ENCODE data around the gene MEDAG. TPM values are rescaled to one million over a fixed set of nuclear protein-coding genes. Genes with fewer than 3 reads are reported as not detected.

Gene MEDAG
- total and polyA plus RNA-seq, 2 donors (not counting 3 experiments of a cell fraction or from before 2014, with no cell fraction given), result 27.2 TPM

- Histone ChIP-seq H3K9me3 (replicated peaks; ENCODE audit: control insufficient read depth, insufficient read depth, low read length) (no peaks in the 10 kb centered on the region), H2AFZ (ENCODE audit: low read depth, low read length) (peak overlapping the region; percentile 80), H4K20me1 (replicated peaks; ENCODE audit: control insufficient read depth, extremely low read depth, insufficient read depth, low read length) (no peaks in the 10 kb centered on the region), H3K4me3 (replicated peaks in 1 of 3; ENCODE audit: insufficient read depth in 1 of 3, low read depth in 1 of 3, low read length in 3 of 3) (no peak overlapping the region), H3K36me3 (ENCODE audit: control insufficient read depth in 2 of 2, extremely low read depth in 1 of 2, insufficient read depth in 2 of 2, low read length in 2 of 2) (no peaks in the 10 kb centered on the region), H3K4me1 (ENCODE audit: control insufficient read depth, extremely low read depth, insufficient read depth, low read length) (peaks cover 45% of the 10 kb centered on the region), H3K9ac (replicated peaks; ENCODE audit: extremely low read depth, insufficient read depth, low read length) (peak overlapping the region; percentile 77), H3K27ac (ENCODE audit: insufficient read depth, low read depth, low read length) (peak overlapping the region; percentile 79), H3K4me2 (ENCODE audit: insufficient read depth, low read length) (no peak overlapping the region), H3K79me2 (ENCODE audit: control insufficient read depth, insufficient read depth, low read length) (no peaks in the 10 kb centered on the region), H3K27me3 (ENCODE audit: control insufficient read depth in 2 of 2, insufficient read depth in 2 of 2, low read length in 2 of 2) (no peaks in the 10 kb centered on the region), H3K9me1 (replicated peaks; ENCODE audit: control insufficient read depth, extremely low read depth, insufficient read depth, low read length) (no peaks in the 10 kb centered on the region)
- dilution Hi-C loops (cut with MboI; ENCODE audit: extremely low pct_ligation_motif_present, low sequenced_read_pairs) (no loop called here), intact Hi-C loops (cut with micrococcal nuclease) (loop anchor here (2.0 kb wide), 1 partner anchor 173 kb away; no protein-coding TSS in a partner anchor)
- TF ChIP-seq MAX (IDR thresholded peaks at IDR 0.05; ENCODE audit: insufficient read depth, insufficient read length), result no peak
- TF ChIP-seq POLR2AphosphoS5 (IDR thresholded peaks at IDR 0.05; ENCODE audit: insufficient read depth, low read depth, low read length), result no peak
- ChIA-PET POLR2A (no interaction called here), CTCF (interaction anchor here (0.6 to 1.2 kb wide), 4 partner anchors 21 to 37 kb away, joined by 3 to 4 read pairs (median 3); no protein-coding TSS in a partner anchor)
- BruUV-seq (replicated peaks), result no TSS peak
- DNase-seq (ENCODE audit: low read depth, low spot score) (peak; percentile 9), FAIRE-seq (no peak)
These were observed 33.8 kb upstream of the MEDAG start for GRCh38 chr13:30872276-30872594.

GRCh38 chr13:30872685-30873461 lies 33.2 kb upstream of the MEDAG start:
- dilution Hi-C loops (cut with MboI; ENCODE audit: extremely low pct_ligation_motif_present, low sequenced_read_pairs) (no loop called here), intact Hi-C loops (cut with micrococcal nuclease) (loop anchor here (2.0 kb wide), 1 partner anchor 172 kb away; no protein-coding TSS in a partner anchor)
- DNase-seq (ENCODE audit: low read depth, low spot score), result peak; percentile 97
- TF ChIP-seq FOS (IDR thresholded peaks at IDR 0.05; ENCODE audit: borderline replicate concordance, insufficient read depth, low read length) (peak; percentile 88), GATA2 (IDR thresholded peaks at IDR 0.05; ENCODE audit: insufficient read depth, insufficient read length, low read depth, low read length) (no peak), JUN (IDR thresholded peaks at IDR 0.05; ENCODE audit: borderline replicate concordance, insufficient read depth, insufficient read length, low read depth) (peak; percentile 59)
- ChIA-PET POLR2A (interaction anchor here (0.6 to 1.1 kb wide), 3 partner anchors 18 to 255 kb away, joined by 3 to 15 read pairs (median 3); partner anchors contain the start of gene USPL1), CTCF (interaction anchor here (0.9 to 2.2 kb wide), 5 partner anchors 8 to 173 kb away, joined by 3 to 9 read pairs (median 3); no protein-coding TSS in a partner anchor)
- peak overlapping the region; percentile 77 for H3K9ac ChIP-seq (replicated peaks; ENCODE audit: extremely low read depth, insufficient read depth, low read length)
- H3K36me3 ChIP-seq (ENCODE audit: control insufficient read depth in 2 of 2, extremely low read depth in 1 of 2, insufficient read depth in 2 of 2, low read length in 2 of 2), result no peaks in the 10 kb centered on the region
- peak overlapping the region; percentile 79 for H3K27ac ChIP-seq (ENCODE audit: insufficient read depth, low read depth, low read length)
- peak overlapping the region; percentile 80 for H2AFZ ChIP-seq (ENCODE audit: low read depth, low read length)
- H3K27me3 ChIP-seq (ENCODE audit: control insufficient read depth in 2 of 2, insufficient read depth in 2 of 2, low read length in 2 of 2), result no peaks in the 10 kb centered on the region
- peaks cover 50% of the 10 kb centered on the region for H3K4me1 ChIP-seq (ENCODE audit: control insufficient read depth, extremely low read depth, insufficient read depth, low read length)
- H4K20me1 ChIP-seq (replicated peaks; ENCODE audit: control insufficient read depth, extremely low read depth, insufficient read depth, low read length), result no peaks in the 10 kb centered on the region
- FAIRE-seq, result peak; percentile 97
- H3K9me1 ChIP-seq (replicated peaks; ENCODE audit: control insufficient read depth, extremely low read depth, insufficient read depth, low read length), result no peaks in the 10 kb centered on the region
- no peaks in the 10 kb centered on the region for H3K79me2 ChIP-seq (ENCODE audit: control insufficient read depth, insufficient read depth, low read length)
- peak overlapping the region; percentile 64 for H3K4me2 ChIP-seq (ENCODE audit: insufficient read depth, low read length)
- no TSS peak for BruUV-seq (replicated peaks)
- no peak overlapping the region for H3K4me3 ChIP-seq (replicated peaks in 1 of 3; ENCODE audit: insufficient read depth in 1 of 3, low read depth in 1 of 3, low read length in 3 of 3)
- no peaks in the 10 kb centered on the region for H3K9me3 ChIP-seq (replicated peaks; ENCODE audit: control insufficient read depth, insufficient read depth, low read length)

All from endothelial cell of umbilical vein (primary cell).